ENCODE results near the gene FKRP. TPM values are rescaled to one million over a fixed set of nuclear protein-coding genes. Genes with fewer than 3 reads are reported as not detected.

The FKRP gene
- total RNA-seq, 1 experiment from 2014 or later: 10.6 TPM

DNA sequence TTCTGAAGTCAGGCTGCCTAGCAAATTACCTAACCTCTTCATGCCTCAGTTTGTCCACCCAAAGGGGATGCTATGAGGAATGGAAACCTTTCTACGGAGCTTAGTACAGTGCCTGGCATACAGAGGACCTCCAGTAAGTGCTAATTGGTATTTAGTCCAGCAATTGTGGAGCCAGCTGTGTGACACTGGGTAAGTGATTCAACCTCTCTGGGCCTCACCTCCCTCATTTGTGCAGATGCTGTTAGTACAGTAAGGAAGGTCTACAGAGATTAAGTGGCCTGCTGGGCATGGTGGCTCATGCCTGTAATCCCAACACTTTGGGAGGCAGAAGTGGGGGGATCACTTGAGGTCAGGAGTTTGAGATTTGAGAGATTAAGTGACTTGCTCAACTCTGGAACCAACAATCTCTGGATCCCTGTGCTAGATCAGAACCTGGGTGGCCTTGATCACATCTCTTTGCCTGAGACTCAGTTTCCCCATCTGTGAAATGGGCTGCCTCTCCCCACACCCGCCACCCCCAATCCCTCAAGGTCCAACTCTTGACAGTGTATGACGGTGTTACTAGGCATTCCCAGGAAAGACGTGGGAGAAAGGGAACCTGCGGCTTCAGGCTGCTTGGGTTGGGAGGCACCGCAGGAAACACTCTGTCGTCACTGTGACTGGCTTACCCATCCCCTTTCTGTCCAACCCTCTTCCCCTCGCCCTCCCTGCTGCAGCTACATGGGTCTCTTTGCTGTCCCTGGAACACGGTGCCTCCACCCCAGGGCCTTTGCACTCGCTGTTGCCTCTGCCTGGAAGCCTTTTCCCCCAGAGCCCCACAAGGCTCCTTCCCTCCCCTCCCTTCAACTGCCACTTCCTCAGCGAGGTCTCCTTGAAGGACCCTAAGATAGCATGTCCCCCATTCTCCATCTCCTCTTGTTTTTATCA is 47.2 kb upstream of the FKRP start:
- H2AFZ ChIP-seq: no peak overlapping the region
- no peaks in the 10 kb centered on the region for H3K27me3 ChIP-seq (ENCODE audit: insufficient read depth, low read depth)
- H3K4me1 ChIP-seq (replicated peaks; ENCODE audit: insufficient read depth): no peaks in the 10 kb centered on the region
- H3K27ac ChIP-seq: no peak overlapping the region
- TF ChIP-seq EZH2 (IDR thresholded peaks at IDR 0.05; ENCODE audit: low read depth): no peak
- TF ChIP-seq, protein P1, sequence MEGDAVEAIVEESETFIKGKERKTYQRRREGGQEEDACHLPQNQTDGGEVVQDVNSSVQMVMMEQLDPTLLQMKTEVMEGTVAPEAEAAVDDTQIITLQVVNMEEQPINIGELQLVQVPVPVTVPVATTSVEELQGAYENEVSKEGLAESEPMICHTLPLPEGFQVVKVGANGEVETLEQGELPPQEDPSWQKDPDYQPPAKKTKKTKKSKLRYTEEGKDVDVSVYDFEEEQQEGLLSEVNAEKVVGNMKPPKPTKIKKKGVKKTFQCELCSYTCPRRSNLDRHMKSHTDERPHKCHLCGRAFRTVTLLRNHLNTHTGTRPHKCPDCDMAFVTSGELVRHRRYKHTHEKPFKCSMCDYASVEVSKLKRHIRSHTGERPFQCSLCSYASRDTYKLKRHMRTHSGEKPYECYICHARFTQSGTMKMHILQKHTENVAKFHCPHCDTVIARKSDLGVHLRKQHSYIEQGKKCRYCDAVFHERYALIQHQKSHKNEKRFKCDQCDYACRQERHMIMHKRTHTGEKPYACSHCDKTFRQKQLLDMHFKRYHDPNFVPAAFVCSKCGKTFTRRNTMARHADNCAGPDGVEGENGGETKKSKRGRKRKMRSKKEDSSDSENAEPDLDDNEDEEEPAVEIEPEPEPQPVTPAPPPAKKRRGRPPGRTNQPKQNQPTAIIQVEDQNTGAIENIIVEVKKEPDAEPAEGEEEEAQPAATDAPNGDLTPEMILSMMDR (conservative IDR thresholded peaks at IDR 0.05): no peak
- H4K20me1 ChIP-seq (ENCODE audit: insufficient read depth): no peaks in the 10 kb centered on the region
- no peak overlapping the region for H3K4me2 ChIP-seq
- no peak overlapping the region for H3K4me3 ChIP-seq
- POLR2A ChIA-PET (ENCODE audit: unreplicated experiment): no interaction called here
- H3K36me3 ChIP-seq (ENCODE audit: low read depth): peaks cover 55% of the 10 kb centered on the region
- no peaks in the 10 kb centered on the region for H3K9me3 ChIP-seq (ENCODE audit: insufficient read depth, low read depth)
- DNase-seq: no peak
- CTCF ChIA-PET: no interaction called here
- peaks cover 7% of the 10 kb centered on the region; the same call in 1 of the 2 replicates for H3F3A ChIP-seq (ENCODE audit: insufficient read depth, low read depth)
- H3K9me2 ChIP-seq (ENCODE audit: insufficient read depth): no peaks in the 10 kb centered on the region
- intact Hi-C loops (cut with micrococcal nuclease; ENCODE audit: unreplicated experiment): no loop called here
- BruUV-seq (replicated peaks): no TSS peak
- H3K79me2 ChIP-seq (ENCODE audit: low read depth): no peaks in the 10 kb centered on the region

DNA sequence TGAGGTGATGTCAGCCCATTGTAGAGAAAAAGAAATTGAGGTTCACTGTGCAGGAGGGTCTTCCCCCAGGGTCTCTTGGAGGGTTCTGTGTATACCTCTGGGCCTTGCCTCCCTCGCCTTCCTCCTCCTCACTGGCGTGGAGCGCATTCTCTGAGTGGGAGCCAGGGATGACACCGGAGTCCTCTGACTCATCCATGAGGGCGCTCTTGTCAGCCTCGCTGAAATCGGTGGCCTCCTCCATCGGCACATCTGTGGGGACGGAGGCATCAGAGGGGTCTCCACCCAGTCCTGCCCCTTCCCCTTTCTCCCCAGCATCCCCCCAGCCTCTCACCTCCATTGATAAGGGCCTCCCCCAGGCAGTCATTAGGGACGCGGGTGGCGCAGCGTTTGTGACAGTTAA is 45.2 kb upstream of the FKRP start:
- no TSS peak for BruUV-seq (replicated peaks)
- H3K36me3 ChIP-seq (ENCODE audit: low read depth): peaks cover 46% of the 10 kb centered on the region
- H2AFZ ChIP-seq: no peak overlapping the region
- H3K9me3 ChIP-seq (ENCODE audit: insufficient read depth, low read depth): no peaks in the 10 kb centered on the region
- intact Hi-C loops (cut with micrococcal nuclease; ENCODE audit: unreplicated experiment): no loop called here
- 0 out of 2 replicates have a peak, but pooled peaks cover 5% of the 10 kb centered on the region for H4K20me1 ChIP-seq (ENCODE audit: insufficient read depth)
- H3K4me1 ChIP-seq (replicated peaks; ENCODE audit: insufficient read depth): no peaks in the 10 kb centered on the region
- ChIA-PET CTCF (no interaction called here), POLR2A (ENCODE audit: unreplicated experiment) (no interaction called here)
- H3K79me2 ChIP-seq (ENCODE audit: low read depth): no peaks in the 10 kb centered on the region
- no peak for DNase-seq
- no peak overlapping the region for H3K27ac ChIP-seq
- peaks cover 10% of the 10 kb centered on the region; the same call in 1 of the 2 replicates for H3F3A ChIP-seq (ENCODE audit: insufficient read depth, low read depth)
- no peaks in the 10 kb centered on the region for H3K27me3 ChIP-seq (ENCODE audit: insufficient read depth, low read depth)
- H3K4me3 ChIP-seq: no peak overlapping the region
- TF ChIP-seq, protein P1 (conservative IDR thresholded peaks at IDR 0.05): no peak
- TF ChIP-seq EZH2 (IDR thresholded peaks at IDR 0.05; ENCODE audit: low read depth): no peak
- no peaks in the 10 kb centered on the region for H3K9me2 ChIP-seq (ENCODE audit: insufficient read depth)
- no peak overlapping the region for H3K4me2 ChIP-seq

DNA sequence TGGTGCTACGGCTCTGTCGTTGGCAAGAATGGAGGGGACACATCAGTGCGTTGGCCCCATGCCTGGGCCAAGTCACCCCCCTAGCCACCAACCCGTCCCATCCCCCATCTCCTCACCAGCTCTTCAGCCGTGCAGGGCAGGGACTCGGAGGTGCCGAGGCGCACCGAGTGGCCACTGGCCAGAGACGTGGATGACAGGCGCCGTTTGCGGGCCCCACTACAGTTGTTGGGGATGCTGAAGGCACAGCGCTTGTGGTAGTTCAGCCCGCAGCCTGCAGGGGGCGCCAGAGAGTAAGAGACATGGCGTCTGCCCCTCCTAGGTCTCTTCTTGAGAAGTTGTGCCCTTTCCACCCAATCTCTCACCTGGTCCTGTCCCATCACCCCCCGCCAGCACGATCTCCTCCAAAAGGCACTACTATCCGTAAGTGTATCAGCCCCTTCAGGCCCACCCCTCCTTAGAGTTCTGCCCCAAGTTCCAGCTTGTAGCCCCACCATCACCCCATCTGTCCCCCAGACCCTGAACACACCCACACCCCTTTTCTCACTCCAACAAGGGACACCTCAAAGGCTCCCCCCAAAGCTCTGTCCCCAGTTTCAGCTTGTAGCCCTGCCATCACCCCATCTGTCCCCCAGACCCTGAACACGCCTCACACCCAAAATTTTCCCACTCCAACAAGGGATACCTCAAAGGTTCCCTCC is 41.3 kb upstream of the FKRP start:
- no peak overlapping the region for H3K4me3 ChIP-seq
- intact Hi-C loops (cut with micrococcal nuclease; ENCODE audit: unreplicated experiment): loop anchor here (1.0 to 2.0 kb wide), 2 partner anchors 27 to 48 kb away; no protein-coding TSS in a partner anchor
- no peak overlapping the region for H3K4me2 ChIP-seq
- H3K27me3 ChIP-seq (ENCODE audit: insufficient read depth, low read depth): no peaks in the 10 kb centered on the region
- H3K9me3 ChIP-seq (ENCODE audit: insufficient read depth, low read depth): no peaks in the 10 kb centered on the region
- H3K27ac ChIP-seq: no peak overlapping the region
- peaks cover 14% of the 10 kb centered on the region; the same call in 1 of the 2 replicates for H3F3A ChIP-seq (ENCODE audit: insufficient read depth, low read depth)
- POLR2A ChIA-PET (ENCODE audit: unreplicated experiment): interaction anchor here (0.6 kb wide), 1 partner anchor 309 kb away, joined by 3 read pairs; no protein-coding TSS in a partner anchor
- H3K9me2 ChIP-seq (ENCODE audit: insufficient read depth): no peaks in the 10 kb centered on the region
- H3K36me3 ChIP-seq (ENCODE audit: low read depth): peaks cover 48% of the 10 kb centered on the region
- no TSS peak for BruUV-seq (replicated peaks)
- no peaks in the 10 kb centered on the region for H3K79me2 ChIP-seq (ENCODE audit: low read depth)
- TF ChIP-seq, protein P1 (conservative IDR thresholded peaks at IDR 0.05): peak; percentile 98
- TF ChIP-seq EZH2 (IDR thresholded peaks at IDR 0.05; ENCODE audit: low read depth): no peak
- H4K20me1 ChIP-seq (ENCODE audit: insufficient read depth): peaks cover 9% of the 10 kb centered on the region; the same call in 1 of the 2 replicates
- H2AFZ ChIP-seq: no peak overlapping the region
- CTCF ChIA-PET: interaction anchor here (0.6 to 0.7 kb wide), 4 partner anchors 12 to 93 kb away, joined by 3 to 6 read pairs (median 5); no protein-coding TSS in a partner anchor
- no peaks in the 10 kb centered on the region for H3K4me1 ChIP-seq (replicated peaks; ENCODE audit: insufficient read depth)
- DNase-seq: peak; percentile 34 to 70

Data from PC-9 (cell line).